Endothelial cell of umbilical vein (primary cell): ENCODE measurements around the gene TXNIP. TPM values are rescaled to one million over a fixed set of nuclear protein-coding genes. Genes with fewer than 3 reads are reported as not detected.
A peak's percentile ranks its signal among the peaks of the same experiment; 100 is the strongest.

Experiments
- BruUV-seq: library from RNA; stranded (reverse); fragments of 400-500 nt; replicated peaks from 2 replicates; lab custom pipeline; 2021; lab: Mats Ljungman, UMichigan
- CTCF ChIA-PET: fragments of 300-600, 350-600 bp; sonication (Branson Sonifier 250); formaldehyde crosslinking; loops from one replicate; lab custom pipeline; 2021; ENCODE audit warnings: antibody characterized with exemption, inconsistent platforms; lab: Charles Lee
- POLR2A ChIA-PET: fragments of 300-600, 350-600 bp; sonication (Branson Sonifier 250); formaldehyde crosslinking; loops from one replicate; lab custom pipeline; 2021; ENCODE audit warnings: antibody characterized with exemption, inconsistent platforms; lab: Charles Lee
- DNase-seq: peaks from one replicate; pipeline ENCODE4 v3.0.0-alpha.2; 2011; ENCODE audit warnings: low read depth, low spot score
- FAIRE-seq: peaks from 2 replicates; lab custom pipeline; 2011; peaks lifted over from hg19 to GRCh38; lab: Jason Lieb, UNC
- H2AFZ ChIP-seq: 2 replicates; pipeline ENCODE4 v1.6.0; 2012; ENCODE audit warnings: low read depth, low read length, control low read depth, inconsistent platforms
- H3K27ac ChIP-seq: 2 replicates; pipeline ENCODE4 v1.5.1; 2011; ENCODE audit warnings: low read depth, mild to moderate bottlenecking, control low read depth, low read length, moderate library complexity; ENCODE audit not compliant: insufficient read depth
- H3K27me3 ChIP-seq, 2 experiments: 2 replicates each; pipeline versions ENCODE4 v1.6.0 to v1.6.1; 2011; ENCODE audit warnings: low read length in 2 of 2, mixed read lengths in 1 of 2; ENCODE audit not compliant: control insufficient read depth in 2 of 2, insufficient read depth in 2 of 2
- H3K36me3 ChIP-seq, 2 experiments: 2 replicates in 1 of 2; 3 replicates in 1 of 2; pipeline ENCODE4 v1.5.1; 2011; ENCODE audit warnings: low read length in 2 of 2, mild to moderate bottlenecking in 1 of 2, moderate library complexity in 1 of 2; ENCODE audit not compliant: control insufficient read depth in 2 of 2, insufficient read depth in 2 of 2; ENCODE audit errors: extremely low read depth in 1 of 2
- H3K4me1 ChIP-seq: 3 replicates; pipeline ENCODE4 v1.5.1; 2011; ENCODE audit warnings: mild to moderate bottlenecking, low read length; ENCODE audit not compliant: control insufficient read depth, insufficient read depth; ENCODE audit errors: extremely low read depth
- H3K4me2 ChIP-seq: 2 replicates; pipeline ENCODE4 v1.6.1; 2011; ENCODE audit warnings: low read length, control low read depth, mixed read lengths; ENCODE audit not compliant: insufficient read depth
- H3K4me3 ChIP-seq, 3 experiments: fragments of 200-600 bp in 1 of 3; sonication (generic), shearing (Covaris generic) in 1 of 3; replicated peaks in 1 of 3; 2 replicates each; pipeline ENCODE4 v1.5.1; 2011 to 2016; ENCODE audit warnings: control low read depth in 3 of 3, low read length in 3 of 3, mild to moderate bottlenecking in 2 of 3, inconsistent platforms in 1 of 3, low read depth in 1 of 3, moderate library complexity in 1 of 3; ENCODE audit not compliant: insufficient read depth in 1 of 3
- H3K79me2 ChIP-seq: 2 replicates; pipeline ENCODE4 v1.6.0; 2012; ENCODE audit warnings: low read length, inconsistent platforms; ENCODE audit not compliant: control insufficient read depth, insufficient read depth
- H3K9ac ChIP-seq: replicated peaks from 2 replicates; pipeline ENCODE3; 2011; ENCODE audit warnings: low read length, control low read depth; ENCODE audit not compliant: insufficient read depth; ENCODE audit errors: extremely low read depth
- H3K9me1 ChIP-seq: replicated peaks from 3 replicates; pipeline ENCODE4 v1.6.0; 2011; ENCODE audit warnings: mild to moderate bottlenecking, low read length; ENCODE audit not compliant: control insufficient read depth, insufficient read depth; ENCODE audit errors: extremely low read depth
- H3K9me3 ChIP-seq: replicated peaks from 2 replicates; pipeline ENCODE4 v1.5.1; 2012; ENCODE audit warnings: low read length, inconsistent platforms; ENCODE audit not compliant: control insufficient read depth, insufficient read depth
- H4K20me1 ChIP-seq: replicated peaks from 2 replicates; pipeline ENCODE3; 2011; ENCODE audit warnings: mild to moderate bottlenecking, low read length; ENCODE audit not compliant: control insufficient read depth, insufficient read depth; ENCODE audit errors: extremely low read depth
- EZH2 ChIP-seq: IDR thresholded peaks from 2 replicates; pipeline ENCODE4 v1.6.1; 2012; ENCODE audit warnings: borderline replicate concordance, low read depth, mild to moderate bottlenecking, moderate library complexity, low read length, inconsistent platforms; ENCODE audit not compliant: severe bottlenecking
- FOS ChIP-seq: IDR thresholded peaks from 2 replicates; pipeline ENCODE4 v1.6.1; 2011; ENCODE audit warnings: mild to moderate bottlenecking, low read length, moderate library complexity, borderline replicate concordance; ENCODE audit not compliant: insufficient read depth
- GATA2 ChIP-seq: IDR thresholded peaks from 2 replicates; pipeline ENCODE4 v1.7.0; 2011; ENCODE audit warnings: low read depth, mild to moderate bottlenecking, moderate library complexity, mixed read lengths, low read length; ENCODE audit not compliant: insufficient read length, insufficient read depth
- JUN ChIP-seq: IDR thresholded peaks from 2 replicates; pipeline ENCODE4 v1.6.1; 2011; ENCODE audit warnings: borderline replicate concordance, low read depth; ENCODE audit not compliant: insufficient read length, insufficient read depth
- MYC ChIP-seq: IDR thresholded peaks from one replicate; pipeline ENCODE4 v1.6.1; 2011; ENCODE audit warnings: mild to moderate bottlenecking, low read depth, low read length
- POLR2A ChIP-seq: IDR thresholded peaks from 2 replicates; pipeline ENCODE4 v1.6.1; 2012; ENCODE audit warnings: low read depth, mild to moderate bottlenecking, control low read depth, low read length
- POLR2AphosphoS5 ChIP-seq: IDR thresholded peaks from 2 replicates; pipeline ENCODE4 v1.6.1; 2012; ENCODE audit warnings: low read depth, mild to moderate bottlenecking, control low read depth, low read length, moderate library complexity; ENCODE audit not compliant: insufficient read depth
- dilution Hi-C: fragments of 300-500 bp; cut with MboI; formaldehyde crosslinking; loops from one replicate; pipeline ENCODE4 v1.15.0; 2019; ENCODE audit warnings: low sequenced_read_pairs; ENCODE audit not compliant: extremely low pct_ligation_motif_present
- intact Hi-C: fragments of 100-400 bp; cut with micrococcal nuclease; formaldehyde crosslinking; loops from one replicate; pipeline ENCODE4 v1.10.0; 2022
- polyA plus RNA-seq, 4 experiments: library from polyadenylated mRNA; depleted of rRNA in 3 of 4; stranded (reverse) in 3 of 4; unstranded in 1 of 4; fragments of >200 nt; gene quantifications; 2 replicates each; pipeline versions ENCODE4 v1.2.1 to v1.2.3, GENCODE V29; 2011 to 2012; ENCODE audit warnings: missing spikeins in 1 of 4
- total RNA-seq: library from RNA; stranded (reverse); gene quantifications from 2 replicates; pipeline ENCODE4 v1.2.3, GENCODE V29; 2021
- TF ChIP-seq, protein P1 (sequence below), 2 donors: IDR thresholded peaks; 1 replicate in 1 of 2; 2 replicates in 1 of 2; pipeline ENCODE4 v1.5.1; 2011; ENCODE audit warnings: low read length in 2 of 2, mild to moderate bottlenecking in 2 of 2, moderate library complexity in 2 of 2, control low read depth in 1 of 2, inconsistent platforms in 1 of 2, low read depth in 1 of 2; ENCODE audit not compliant: insufficient read depth in 1 of 2; ENCODE audit errors: extremely low read depth in 1 of 2
- TF ChIP-seq, protein P2 (sequence below): IDR thresholded peaks from 2 replicates; pipeline ENCODE4 v1.6.1; 2011; ENCODE audit not compliant: insufficient read depth, insufficient read length

TXNIP gene
- total and polyA plus RNA-seq, 2 donors (not counting 3 experiments of a cell fraction or from before 2014, with no cell fraction given): 9.1 to 21.8 TPM

DNA sequence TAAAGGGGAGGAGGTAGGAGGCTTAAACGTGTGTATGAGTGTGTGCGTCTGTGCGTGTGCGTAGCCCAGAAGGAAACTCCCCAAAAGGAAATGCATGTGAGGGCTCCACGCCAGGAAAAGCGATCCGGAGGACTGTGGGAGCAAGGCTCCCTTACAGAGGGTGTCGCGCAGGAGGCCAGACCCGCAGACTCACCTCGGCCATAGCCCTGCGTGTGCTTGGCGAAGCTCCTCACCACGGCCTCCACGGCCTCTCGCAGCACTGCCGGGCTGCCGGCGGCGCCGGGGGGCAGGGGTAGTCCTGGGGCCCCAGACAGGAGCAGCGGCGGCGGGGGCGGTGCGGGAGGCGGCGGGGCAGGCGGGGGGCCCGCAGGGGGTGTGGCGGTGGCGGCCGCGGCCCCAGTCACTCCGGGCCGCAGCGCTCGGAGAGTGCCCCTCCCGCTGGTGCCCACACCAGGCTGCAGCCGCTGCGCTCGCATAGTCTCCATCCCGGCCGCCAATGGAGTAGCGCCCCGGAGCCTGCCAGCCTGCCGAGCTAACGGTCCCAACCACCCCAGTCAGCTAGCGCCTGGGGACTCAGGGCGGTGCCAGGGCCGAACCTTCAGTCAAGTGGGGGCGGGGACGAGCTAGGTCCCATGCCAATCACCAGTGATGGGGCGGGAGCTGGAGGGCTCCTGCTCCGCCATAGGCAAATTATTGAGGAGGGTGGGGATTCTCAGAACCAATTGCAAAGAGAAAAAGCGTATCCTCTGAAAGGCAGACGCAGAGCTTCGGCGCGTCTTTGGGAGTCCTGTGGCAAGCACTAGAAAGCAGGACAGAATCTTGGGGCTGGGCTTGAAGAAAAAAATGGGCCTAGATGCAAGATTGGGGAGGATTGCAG, 38.7 kb downstream of the TXNIP start, which contains the start of gene LIX1L:
TSS of gene LIX1L (minus strand) at position 575 of the 877 bp plus-strand sequence. CDS start at position 485, 90 bp downstream.
- Histone ChIP-seq H2AFZ (peak within 1 kb of the TSS; percentile 78), H3K9me3 (no peaks in the 10 kb centered on the region), H3K9ac (peak within 1 kb of the TSS; percentile 86), H3K9me1 (no peaks in the 10 kb centered on the region), H3K4me2 (peak within 1 kb of the TSS; percentile 94), H3K27ac (peak within 1 kb of the TSS; percentile 96), H3K79me2 (peaks cover 45% of the 10 kb centered on the region), H3K36me3 (no peaks in the 10 kb centered on the region), H3K4me3 (peak within 1 kb of the TSS; percentile 71 to 87 (median 74)), H4K20me1 (no peaks in the 10 kb centered on the region), H3K27me3 (no peaks in the 10 kb centered on the region), H3K4me1 (peaks cover 50% of the 10 kb centered on the region)
- peak; percentile 98 for TF ChIP-seq POLR2A
- TF ChIP-seq, protein P1, sequence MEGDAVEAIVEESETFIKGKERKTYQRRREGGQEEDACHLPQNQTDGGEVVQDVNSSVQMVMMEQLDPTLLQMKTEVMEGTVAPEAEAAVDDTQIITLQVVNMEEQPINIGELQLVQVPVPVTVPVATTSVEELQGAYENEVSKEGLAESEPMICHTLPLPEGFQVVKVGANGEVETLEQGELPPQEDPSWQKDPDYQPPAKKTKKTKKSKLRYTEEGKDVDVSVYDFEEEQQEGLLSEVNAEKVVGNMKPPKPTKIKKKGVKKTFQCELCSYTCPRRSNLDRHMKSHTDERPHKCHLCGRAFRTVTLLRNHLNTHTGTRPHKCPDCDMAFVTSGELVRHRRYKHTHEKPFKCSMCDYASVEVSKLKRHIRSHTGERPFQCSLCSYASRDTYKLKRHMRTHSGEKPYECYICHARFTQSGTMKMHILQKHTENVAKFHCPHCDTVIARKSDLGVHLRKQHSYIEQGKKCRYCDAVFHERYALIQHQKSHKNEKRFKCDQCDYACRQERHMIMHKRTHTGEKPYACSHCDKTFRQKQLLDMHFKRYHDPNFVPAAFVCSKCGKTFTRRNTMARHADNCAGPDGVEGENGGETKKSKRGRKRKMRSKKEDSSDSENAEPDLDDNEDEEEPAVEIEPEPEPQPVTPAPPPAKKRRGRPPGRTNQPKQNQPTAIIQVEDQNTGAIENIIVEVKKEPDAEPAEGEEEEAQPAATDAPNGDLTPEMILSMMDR (IDR thresholded peaks at IDR 0.05; ENCODE audit: extremely low read depth in 1 of 2, insufficient read depth in 1 of 2, low read depth in 1 of 2, low read length in 2 of 2): no peak
- TF ChIP-seq EZH2: no peak
- TF ChIP-seq GATA2: no peak
- TF ChIP-seq, protein P2, sequence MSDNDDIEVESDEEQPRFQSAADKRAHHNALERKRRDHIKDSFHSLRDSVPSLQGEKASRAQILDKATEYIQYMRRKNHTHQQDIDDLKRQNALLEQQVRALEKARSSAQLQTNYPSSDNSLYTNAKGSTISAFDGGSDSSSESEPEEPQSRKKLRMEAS: no peak
- no peak for TF ChIP-seq JUN
- no peak for TF ChIP-seq FOS
- TF ChIP-seq MYC: peak; percentile 56
- TF ChIP-seq POLR2AphosphoS5: peak; percentile 92
- dilution Hi-C loops: no loop called here
- FAIRE-seq (peak; percentile 92), DNase-seq (peak; percentile 97)
- intact Hi-C loops: loop anchor here (1.0 to 5.0 kb wide), 4 partner anchors 30 to 98 kb away; partner anchors contain the start of genes PEX11B, PIAS3 and RBM8A
- BruUV-seq: no TSS peak
- CTCF ChIA-PET: interaction anchor here (0.7 to 2.7 kb wide), 12 partner anchors 8 to 111 kb away, joined by 3 to 22 read pairs (median 6); partner anchors contain the start of genes NUDT17, PEX11B, RBM8A and TXNIP
- POLR2A ChIA-PET: interaction anchor here (1.0 to 2.0 kb wide), 5 partner anchors 22 to 99 kb away, joined by 3 to 11 read pairs (median 3); partner anchors contain the start of genes PEX11B, PIAS3 and RBM8A
